ENCODE measurements around the gene TRMO. TPM values are rescaled to one million over a fixed set of nuclear protein-coding genes. Genes with fewer than 3 reads are reported as not detected.
A peak's percentile ranks its signal among the peaks of the same experiment; 100 is the strongest.

TRMO gene
- total and polyA plus RNA-seq, 9 of the 15 experiments (the other 6 are each of a cell fraction or from before 2014, with no cell fraction given), result 5.6 to 22.4 (median 16.2) TPM

- TF ChIP-seq RUNX1 (IDR thresholded peaks at IDR 0.05; ENCODE audit: low read depth) (0 out of 2 replicates have a peak, but pooled peaks have one; percentile 65), PHB2 (IDR thresholded peaks at IDR 0.05; ENCODE audit: low read depth) (no peak), GTF3C2 (IDR thresholded peaks at IDR 0.05; ENCODE audit: borderline replicate concordance, extremely low read depth, insufficient read length) (no peak), RBM14 (IDR thresholded peaks at IDR 0.05; ENCODE audit: borderline replicate concordance, insufficient read depth, low read depth, low read length) (no peak), ZNF143 (CRISPR knock-in tag; IDR thresholded peaks at IDR 0.05) (no peak), BMI1 (IDR thresholded peaks at IDR 0.05; ENCODE audit: low read length) (peak; percentile 6; the same call in 1 of the 2 replicates), PRMT5 (CRISPR knock-in tag; IDR thresholded peaks at IDR 0.05) (no peak), NEUROD1 (IDR thresholded peaks at IDR 0.05; ENCODE audit: borderline replicate concordance, low read depth, low read length, partially characterized antibody) (peak; percentile 69), ZBTB1 (CRISPR knock-in tag; IDR thresholded peaks at IDR 0.05; ENCODE audit: borderline replicate concordance, low read depth) (no peak), CUX1 (CRISPR knock-in tag; IDR thresholded peaks at IDR 0.05) (peak; percentile 76; the same call in 1 of the 2 replicates), MLX (CRISPR knock-in tag; conservative IDR thresholded peaks at IDR 0.05) (peak; percentile 87 to 94; a peak in 3 of 4 replicates), NR1H2 (CRISPR knock-in tag; IDR thresholded peaks at IDR 0.05) (0 out of 2 replicates have a peak, but pooled peaks have one; percentile 33), TFAP4 (CRISPR knock-in tag; IDR thresholded peaks at IDR 0.05; ENCODE audit: borderline replicate concordance) (peak; percentile 82), NR2F6 (CRISPR knock-in tag; IDR thresholded peaks at IDR 0.05) (peak; percentile 91), KAT2B (IDR thresholded peaks at IDR 0.05; ENCODE audit: low read depth, low read length) (no peak), SAFB (IDR thresholded peaks at IDR 0.05; ENCODE audit: borderline replicate concordance, low read depth, low read length) (no peak)
Observed at GRCh38 chr9:97921959-97922724, at the start of gene TRMO (continued).
